Astrocyte of the spinal cord (primary cell): ENCODE data around the gene BATF2.

Source experiments
- DNase-seq: peaks from one replicate; pipeline ENCODE4 v3.0.0; 2011; ENCODE audit warnings: low read depth, low spot score
- H3K4me3 ChIP-seq: 2 replicates; pipeline ENCODE4 v1.5.1; 2011; ENCODE audit warnings: low read depth, mild to moderate bottlenecking, low read length, moderate library complexity
- in situ Hi-C: cut with HindIII; loops from 2 replicates; pipeline ENCODE4 v1.10.0; 2017; ENCODE audit warnings: low sequenced_read_pairs
- TF ChIP-seq, protein P1 (sequence below): IDR thresholded peaks from 2 replicates; pipeline ENCODE4 v1.5.1; 2012; ENCODE audit warnings: low read depth, mild to moderate bottlenecking, low read length, inconsistent platforms

Gene BATF2, protein sequence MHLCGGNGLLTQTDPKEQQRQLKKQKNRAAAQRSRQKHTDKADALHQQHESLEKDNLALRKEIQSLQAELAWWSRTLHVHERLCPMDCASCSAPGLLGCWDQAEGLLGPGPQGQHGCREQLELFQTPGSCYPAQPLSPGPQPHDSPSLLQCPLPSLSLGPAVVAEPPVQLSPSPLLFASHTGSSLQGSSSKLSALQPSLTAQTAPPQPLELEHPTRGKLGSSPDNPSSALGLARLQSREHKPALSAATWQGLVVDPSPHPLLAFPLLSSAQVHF

DNA sequence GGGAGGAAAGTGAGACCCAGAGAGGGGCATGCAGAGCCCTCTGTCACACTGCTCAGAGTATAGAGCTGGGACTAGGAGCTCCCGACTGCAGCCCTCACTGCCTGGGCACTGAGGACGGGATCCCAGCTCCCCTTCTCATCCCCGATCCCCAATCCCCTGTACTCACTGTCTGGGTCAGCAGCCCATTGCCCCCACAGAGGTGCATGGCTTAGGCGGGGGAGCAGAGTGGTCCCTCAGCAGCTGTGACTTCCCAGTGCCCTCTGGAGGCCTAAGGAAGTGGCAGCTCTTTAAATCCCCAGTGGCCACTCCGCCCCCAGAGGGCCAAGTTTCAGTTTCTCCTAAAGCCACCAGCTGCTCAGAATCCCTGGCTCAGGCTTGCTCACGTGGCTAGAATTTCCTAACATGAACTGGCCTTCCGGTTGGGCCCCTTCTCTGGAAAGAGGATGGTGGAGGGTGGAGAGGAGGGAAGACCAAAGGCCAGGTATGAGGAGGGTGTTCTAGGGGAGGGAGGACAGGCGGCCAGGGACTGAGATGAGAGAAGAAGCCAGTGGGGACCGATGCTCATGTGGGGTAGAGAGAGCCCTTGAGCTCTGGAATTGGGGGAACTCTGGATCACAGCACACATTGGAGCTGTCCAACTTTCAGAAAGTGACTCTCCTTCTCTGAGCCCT lies at the start of gene BATF2:
BATF2 (minus strand) TSS at position 262 of the 671 bp plus-strand sequence; CDS start at position 205, 57 bp downstream.
- DNase-seq: peak; percentile 39
- H3K4me3 ChIP-seq: no peak within 1 kb of the TSS
- in situ Hi-C loops: no loop called here
- TF ChIP-seq, protein P1, sequence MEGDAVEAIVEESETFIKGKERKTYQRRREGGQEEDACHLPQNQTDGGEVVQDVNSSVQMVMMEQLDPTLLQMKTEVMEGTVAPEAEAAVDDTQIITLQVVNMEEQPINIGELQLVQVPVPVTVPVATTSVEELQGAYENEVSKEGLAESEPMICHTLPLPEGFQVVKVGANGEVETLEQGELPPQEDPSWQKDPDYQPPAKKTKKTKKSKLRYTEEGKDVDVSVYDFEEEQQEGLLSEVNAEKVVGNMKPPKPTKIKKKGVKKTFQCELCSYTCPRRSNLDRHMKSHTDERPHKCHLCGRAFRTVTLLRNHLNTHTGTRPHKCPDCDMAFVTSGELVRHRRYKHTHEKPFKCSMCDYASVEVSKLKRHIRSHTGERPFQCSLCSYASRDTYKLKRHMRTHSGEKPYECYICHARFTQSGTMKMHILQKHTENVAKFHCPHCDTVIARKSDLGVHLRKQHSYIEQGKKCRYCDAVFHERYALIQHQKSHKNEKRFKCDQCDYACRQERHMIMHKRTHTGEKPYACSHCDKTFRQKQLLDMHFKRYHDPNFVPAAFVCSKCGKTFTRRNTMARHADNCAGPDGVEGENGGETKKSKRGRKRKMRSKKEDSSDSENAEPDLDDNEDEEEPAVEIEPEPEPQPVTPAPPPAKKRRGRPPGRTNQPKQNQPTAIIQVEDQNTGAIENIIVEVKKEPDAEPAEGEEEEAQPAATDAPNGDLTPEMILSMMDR: peak; percentile 47

DNA sequence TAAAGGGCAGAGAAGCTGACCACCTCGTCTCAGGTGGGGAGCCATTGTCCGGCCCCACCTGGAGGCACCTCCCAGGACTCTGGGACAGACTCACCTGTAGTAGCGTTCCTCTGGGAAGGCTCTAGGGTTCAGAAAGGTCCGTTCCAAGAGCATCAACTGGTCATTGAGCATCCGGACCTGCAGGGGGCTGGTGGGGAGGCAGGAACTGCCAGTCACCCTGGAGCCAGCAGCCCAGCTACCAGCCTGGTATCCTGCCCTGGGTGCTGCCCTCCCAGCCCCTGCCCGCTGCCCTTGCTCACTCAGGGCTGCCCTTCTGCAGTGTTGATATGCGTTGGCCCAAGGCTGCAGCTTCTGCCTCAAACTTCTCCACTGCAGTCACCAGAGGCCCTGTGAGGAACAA lies 49.0 kb upstream of the BATF2 start:
- in situ Hi-C loops: no loop called here
- H3K4me3 ChIP-seq: no peak overlapping the region
- DNase-seq: no peak
- TF ChIP-seq, protein P1: no peak

DNA sequence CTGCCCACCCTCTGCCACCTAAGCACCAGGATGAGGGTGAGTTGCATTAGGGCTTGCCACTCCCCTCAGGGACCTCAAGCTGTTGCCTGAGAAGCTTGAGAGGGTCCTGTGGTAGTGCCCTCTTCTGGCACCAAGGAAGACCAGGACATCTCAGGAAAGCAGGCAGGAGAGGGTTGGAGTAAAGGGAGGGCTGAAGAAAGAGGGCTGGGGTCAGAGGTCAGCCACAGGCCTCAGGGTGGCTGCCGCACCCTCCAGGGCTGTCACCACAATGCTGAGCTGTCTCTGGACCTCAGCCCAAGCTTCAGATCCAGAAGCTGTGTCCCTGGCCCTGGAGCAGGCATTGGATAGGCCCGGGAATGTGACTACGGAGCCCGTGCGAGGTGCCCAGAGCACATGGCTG lies 48.3 kb upstream of the BATF2 start:
- H3K4me3 ChIP-seq: no peak overlapping the region
- in situ Hi-C loops: no loop called here
- TF ChIP-seq, protein P1: no peak
- no peak for DNase-seq

DNA sequence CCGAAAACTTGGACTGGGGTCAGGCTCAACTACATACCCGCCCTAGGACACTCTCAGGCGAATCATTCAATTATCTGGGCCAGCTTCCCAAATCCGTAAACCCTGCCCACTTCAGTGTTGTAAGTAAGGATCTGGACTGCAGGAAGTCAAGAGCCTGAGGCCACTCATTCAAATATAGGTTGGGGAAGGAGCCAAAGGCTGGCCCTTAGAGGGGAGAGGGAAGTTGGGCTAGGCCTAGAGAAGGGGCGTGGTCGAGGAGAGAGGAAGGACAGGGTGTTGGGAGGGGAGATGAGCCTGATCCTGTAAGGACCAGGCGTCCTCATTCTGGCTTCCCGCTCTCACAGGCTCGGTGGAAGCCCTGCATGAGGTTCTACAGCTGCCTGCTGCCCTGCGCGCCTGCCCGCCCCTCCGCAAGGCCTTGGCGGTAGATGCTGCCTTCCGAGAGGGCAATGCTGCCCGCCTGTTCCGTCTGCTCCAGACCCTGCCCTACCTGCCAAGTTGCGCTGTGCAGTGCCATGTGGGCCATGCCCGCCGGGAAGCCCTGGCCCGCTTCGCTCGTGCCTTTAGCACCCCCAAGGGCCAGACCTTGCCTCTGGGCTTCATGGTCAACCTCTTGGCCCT lies 47.2 kb upstream of the BATF2 start:
- in situ Hi-C loops: no loop called here
- DNase-seq: no peak
- TF ChIP-seq, protein P1: no peak
- H3K4me3 ChIP-seq: no peak overlapping the region

DNA sequence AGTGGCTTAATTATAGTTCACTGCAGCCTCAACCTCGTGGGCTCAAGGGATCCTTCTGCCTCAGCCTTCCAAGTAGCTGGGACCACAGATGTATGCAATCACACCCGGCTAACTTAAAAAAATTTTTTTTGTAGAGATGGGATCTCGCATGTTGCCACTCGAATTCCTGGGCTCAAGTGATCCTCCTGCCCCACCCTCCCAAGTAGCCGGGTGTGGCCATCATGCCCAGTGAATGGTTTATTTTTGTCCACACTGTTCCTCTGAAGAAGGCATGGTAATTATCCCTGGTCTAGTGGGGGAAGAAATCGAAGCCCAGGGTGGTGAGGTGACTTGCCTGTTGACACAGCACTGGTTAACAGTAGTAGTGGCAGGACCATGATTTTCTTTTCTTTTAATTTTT lies 46.1 kb upstream of the BATF2 start:
- TF ChIP-seq, protein P1: no peak
- H3K4me3 ChIP-seq: no peak overlapping the region
- in situ Hi-C loops: no loop called here
- DNase-seq: no peak

DNA sequence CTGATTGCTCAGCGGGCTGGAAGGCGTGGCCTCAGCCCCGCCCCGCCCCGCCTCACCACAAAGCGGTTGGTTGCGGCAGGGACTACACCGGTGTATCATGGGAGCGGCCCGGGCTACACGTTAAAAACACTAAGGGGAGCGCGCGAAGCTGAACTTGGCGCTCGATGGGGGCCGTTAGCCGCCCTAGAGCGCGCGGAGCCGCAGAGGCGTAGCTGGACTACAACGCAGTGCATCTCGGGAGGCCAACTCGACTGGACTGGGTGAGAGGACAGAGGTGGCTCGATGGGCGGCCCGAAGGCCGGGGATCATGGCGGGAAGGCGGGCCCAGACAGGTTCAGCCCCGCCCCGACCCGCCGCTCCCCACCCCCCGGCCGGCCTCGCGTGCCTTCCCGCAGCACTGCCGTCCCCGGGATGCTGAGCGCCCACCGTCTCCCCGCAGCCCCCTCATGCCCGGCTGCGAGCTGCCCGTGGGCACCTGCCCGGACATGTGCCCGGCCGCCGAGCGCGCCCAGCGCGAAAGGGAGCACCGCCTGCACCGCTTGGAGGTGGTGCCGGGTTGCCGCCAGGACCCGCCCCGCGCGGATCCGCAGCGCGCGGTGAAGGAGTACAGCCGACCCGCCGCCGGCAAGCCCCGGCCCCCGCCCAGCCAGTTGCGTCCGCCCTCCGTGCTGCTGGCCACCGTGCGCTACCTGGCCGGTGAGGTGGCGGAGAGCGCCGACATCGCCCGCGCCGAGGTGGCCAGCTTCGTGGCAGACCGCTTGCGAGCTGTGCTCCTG lies 44.3 kb upstream of the BATF2 start, which contains the start of gene SAC3D1:
SAC3D1 (plus strand) TSS at position 364 of the 776 bp plus-strand sequence; CDS start at position 447, 83 bp downstream.
- in situ Hi-C loops: no loop called here

More for the DNA sequence above, 44.3 kb upstream of the BATF2 start, which contains the start of gene SAC3D1:
- peak; percentile 96 for DNase-seq
- TF ChIP-seq, protein P1: no peak
- H3K4me3 ChIP-seq: peak within 1 kb of the TSS; percentile 57
